AG09319 (cell line): ENCODE results near the gene GRIPAP1.
A peak's percentile ranks its signal among the peaks of the same experiment; 100 is the strongest.

Experiments
- DNase-seq: peaks from one replicate; pipeline ENCODE4 v3.0.0-alpha.2; 2010; ENCODE audit warnings: low read depth; ENCODE audit errors: extremely low read depth
- TF ChIP-seq, protein P1 (sequence below): IDR thresholded peaks from 2 replicates; pipeline ENCODE4 v1.5.1; 2011; ENCODE audit warnings: low read depth, mild to moderate bottlenecking, inconsistent platforms, low read length, moderate library complexity

The GRIPAP1 gene

DNA sequence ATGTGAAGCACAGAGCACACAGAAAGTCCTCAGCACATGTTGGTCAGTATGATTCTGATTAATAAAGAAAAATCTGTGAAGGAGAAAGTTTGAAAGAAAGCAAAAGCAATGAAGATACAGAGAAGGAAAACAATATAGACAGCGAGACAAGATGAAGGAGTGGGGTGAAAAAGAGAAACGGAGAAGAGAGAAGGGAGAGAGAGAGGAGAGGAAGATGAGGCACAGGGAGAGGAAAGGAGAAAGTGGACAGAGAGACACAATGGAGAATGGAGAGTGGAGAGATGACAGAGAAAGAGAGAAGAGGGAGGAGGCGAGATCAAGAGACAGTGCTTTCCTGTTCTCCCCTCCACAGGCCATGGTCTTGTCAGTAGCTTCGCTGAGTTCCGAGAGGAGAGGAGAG is 26.5 kb downstream of the GRIPAP1 start:
- TF ChIP-seq, protein P1, sequence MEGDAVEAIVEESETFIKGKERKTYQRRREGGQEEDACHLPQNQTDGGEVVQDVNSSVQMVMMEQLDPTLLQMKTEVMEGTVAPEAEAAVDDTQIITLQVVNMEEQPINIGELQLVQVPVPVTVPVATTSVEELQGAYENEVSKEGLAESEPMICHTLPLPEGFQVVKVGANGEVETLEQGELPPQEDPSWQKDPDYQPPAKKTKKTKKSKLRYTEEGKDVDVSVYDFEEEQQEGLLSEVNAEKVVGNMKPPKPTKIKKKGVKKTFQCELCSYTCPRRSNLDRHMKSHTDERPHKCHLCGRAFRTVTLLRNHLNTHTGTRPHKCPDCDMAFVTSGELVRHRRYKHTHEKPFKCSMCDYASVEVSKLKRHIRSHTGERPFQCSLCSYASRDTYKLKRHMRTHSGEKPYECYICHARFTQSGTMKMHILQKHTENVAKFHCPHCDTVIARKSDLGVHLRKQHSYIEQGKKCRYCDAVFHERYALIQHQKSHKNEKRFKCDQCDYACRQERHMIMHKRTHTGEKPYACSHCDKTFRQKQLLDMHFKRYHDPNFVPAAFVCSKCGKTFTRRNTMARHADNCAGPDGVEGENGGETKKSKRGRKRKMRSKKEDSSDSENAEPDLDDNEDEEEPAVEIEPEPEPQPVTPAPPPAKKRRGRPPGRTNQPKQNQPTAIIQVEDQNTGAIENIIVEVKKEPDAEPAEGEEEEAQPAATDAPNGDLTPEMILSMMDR = no peak
- no peak for DNase-seq

DNA sequence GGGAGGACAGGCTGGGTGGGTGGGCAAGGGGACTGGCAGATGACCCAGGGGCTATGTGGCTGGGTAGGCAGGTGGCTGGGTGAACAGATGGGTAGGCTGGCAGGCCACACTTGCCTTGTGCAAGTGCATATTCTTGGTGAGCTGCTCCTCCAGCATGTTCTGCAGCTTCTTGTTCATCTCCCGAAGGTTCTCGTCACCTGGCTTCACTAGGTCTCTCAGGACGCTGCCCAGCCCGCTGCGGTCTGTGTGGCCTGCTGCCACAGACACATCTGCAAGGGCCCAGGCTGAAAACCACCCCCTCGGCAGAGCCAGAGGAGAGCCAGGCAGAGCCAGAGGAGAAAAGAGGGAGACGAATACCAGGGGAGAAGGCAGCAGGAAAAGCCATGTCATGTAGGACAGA is 27.0 kb downstream of the GRIPAP1 start:
- no peak for DNase-seq
- TF ChIP-seq, protein P1 = no peak

DNA sequence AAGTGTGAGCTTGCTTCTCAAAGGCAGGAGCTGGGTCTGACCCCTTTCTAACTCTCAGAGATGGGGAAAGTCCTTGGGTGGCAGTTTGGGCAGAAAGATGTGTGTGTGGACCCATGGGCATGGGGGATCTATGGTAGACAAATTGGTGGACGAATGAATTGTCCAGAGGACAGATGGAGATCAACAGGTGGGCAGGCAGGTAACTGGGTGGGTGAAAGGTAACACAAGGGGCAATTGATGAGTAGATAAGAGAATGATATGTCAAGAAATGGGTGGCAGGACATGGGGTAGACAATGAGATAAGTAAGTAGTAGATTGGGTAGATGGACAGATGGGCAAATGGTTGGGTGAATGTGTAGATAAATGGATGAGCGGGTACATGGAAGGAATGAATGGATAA is 27.5 kb downstream of the GRIPAP1 start:
- no peak for DNase-seq
- TF ChIP-seq, protein P1 = no peak

DNA sequence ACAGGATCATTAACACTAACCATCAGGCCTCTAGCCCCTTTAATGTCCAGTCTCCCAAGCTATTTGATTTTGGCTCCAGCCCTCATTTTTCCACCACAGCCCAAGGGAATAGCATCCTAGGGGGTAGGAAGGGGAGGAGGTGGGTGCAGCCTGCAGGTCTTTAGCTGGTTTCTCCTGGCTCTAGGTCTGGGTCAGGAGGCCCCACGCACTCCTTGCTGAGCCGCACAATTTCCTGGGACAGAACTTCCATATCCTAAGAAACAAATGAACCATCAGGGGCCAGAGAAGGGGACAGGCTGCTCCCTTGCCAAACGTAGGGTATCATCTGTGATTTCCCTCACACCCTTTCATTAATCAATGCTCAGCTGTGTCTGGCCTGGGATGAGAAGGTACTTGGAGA is 28.0 kb downstream of the GRIPAP1 start:
- DNase-seq = no peak
- TF ChIP-seq, protein P1 = no peak

DNA sequence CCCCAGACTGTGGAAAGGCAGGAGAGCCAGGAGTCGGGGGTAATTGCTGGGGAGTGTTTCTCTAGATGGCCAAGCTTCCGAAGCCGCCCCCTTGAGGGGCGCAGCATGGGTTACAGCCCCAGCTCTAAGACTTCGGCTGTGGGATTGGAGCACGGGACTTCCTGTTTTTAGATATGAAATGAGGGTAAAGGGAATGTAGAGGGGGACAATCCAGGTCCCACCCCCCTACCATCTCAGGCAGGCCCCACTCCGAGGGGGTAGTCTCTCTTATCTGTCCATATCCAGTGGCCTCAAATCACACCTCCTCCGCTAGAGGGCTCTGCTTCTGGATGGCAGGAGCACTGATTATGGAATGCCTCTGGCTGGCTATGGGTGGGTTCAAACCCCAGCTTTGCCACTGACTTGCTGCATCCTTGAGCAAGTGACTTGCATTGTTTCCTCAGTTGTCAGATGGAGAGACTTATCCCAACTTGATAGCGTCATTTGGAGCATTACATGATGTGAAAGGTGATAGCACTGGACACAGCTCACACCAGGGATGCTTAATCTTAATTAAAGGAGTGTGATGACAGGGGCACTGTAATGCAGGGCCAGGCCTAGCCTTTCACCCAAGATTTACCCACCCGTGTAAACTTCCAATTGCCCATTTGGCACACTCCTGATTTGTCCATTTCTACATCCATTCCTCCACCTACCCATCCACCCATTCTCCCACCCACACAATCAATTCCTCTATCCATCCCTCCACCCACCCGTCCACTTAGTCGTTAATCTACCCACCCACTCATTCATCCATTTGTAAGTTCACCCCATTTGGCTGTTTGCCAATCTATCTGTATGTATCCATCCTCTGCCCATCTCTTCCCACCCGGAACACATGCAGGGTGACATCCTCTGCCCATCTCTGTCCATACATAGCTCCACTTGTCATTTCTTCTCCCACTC is 29.6 kb downstream of the GRIPAP1 start:
- no peak for DNase-seq
- TF ChIP-seq, protein P1 = peak; percentile 59

DNA sequence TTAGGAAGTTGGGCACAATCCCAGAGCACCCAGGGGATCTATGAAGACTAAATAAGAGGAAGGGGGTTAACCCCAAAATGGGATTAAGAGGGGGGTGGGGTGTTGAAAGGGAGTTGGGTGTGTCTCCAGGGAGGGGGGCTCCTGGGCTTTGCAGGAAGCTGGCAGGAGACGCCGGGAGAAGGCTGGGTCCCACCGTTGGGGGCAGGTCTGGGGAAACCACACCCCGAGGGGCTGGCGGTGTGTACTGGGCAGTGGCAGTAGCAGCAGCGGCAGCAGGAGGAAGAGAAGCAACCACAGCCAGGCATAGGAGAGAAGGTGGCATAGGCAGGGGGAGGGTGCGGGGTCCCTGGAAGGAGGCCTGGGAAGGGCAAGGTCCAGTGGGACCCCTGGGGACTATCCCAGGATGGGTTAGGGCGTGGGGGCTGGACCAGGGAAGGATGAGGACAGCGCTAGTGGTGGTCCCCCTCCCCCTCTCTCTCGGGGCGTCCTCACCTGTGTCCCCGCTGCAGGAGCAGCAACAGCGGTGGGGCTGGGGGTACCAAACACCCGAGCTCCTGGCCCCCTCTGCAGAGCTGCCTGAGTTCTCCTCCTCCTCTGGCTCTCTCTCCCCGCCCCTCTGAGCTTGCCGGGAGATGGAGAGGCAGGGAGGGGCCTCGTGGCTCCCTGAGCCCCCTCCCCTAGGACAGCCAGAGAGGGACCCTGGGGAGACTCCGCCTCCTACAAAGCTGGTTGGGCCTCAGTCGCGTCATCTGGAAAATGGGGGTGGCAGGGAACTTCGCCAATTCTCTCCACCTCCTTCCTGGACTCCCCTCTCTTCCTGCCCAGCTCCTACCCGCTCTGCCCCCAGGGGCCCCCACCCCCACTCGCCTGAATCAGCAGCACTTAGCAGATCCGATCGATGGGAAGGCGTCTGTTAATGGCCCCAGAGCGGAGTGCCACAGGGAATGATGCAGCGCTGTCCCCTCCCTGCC is 30.5 kb downstream of the GRIPAP1 start, which contains the start of gene KCND1:
KCND1 (minus strand) TSS at position 596 of the 971 bp plus-strand sequence. CDS start 1,573 bp downstream, outside the sequence.
- DNase-seq = no peak
- TF ChIP-seq, protein P1 = no peak

DNA sequence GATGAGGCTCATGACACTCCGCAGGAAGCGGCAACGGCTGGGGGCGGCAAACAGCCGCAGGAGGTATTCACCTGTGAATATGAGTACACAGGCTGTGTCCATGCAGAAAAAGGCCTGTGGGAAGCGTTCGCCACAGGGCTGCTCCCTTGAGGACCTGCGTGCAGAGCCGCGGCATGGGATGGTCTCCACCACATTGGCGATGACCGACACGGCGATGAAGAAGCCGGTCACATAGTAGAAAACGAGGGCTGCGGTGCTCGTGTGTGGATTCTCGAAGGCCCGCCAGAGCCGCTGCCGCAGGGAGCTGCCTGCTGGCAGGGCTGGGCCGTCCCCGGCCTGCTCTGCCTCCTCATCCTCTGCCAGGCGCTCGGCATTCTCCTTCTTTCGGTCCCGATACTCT is 32.6 kb downstream of the GRIPAP1 start:
- TF ChIP-seq, protein P1 = no peak
- no peak for DNase-seq
